H1 (cell line): ENCODE results near the gene CLGN. TPM values are rescaled to one million over a fixed set of nuclear protein-coding genes. Genes with fewer than 3 reads are reported as not detected.
A peak's percentile ranks its signal among the peaks of the same experiment; 100 is the strongest.

ENCODE experiments used
- CTCF ChIA-PET: fragments of 300-600 bp; sonication (Branson Sonifier 250); formaldehyde crosslinking; loops from one replicate; lab custom pipeline; 2021; ENCODE audit not compliant: partially characterized antibody; lab: Charles Lee
- POLR2A ChIA-PET: fragments of 300-600 bp; sonication (Branson Sonifier 250); formaldehyde crosslinking; loops from one replicate; lab custom pipeline; 2021; ENCODE audit warnings: inconsistent platforms; ENCODE audit not compliant: partially characterized antibody; lab: Charles Lee
- DNase-seq, 2 experiments: peaks; one replicate each; pipeline versions ENCODE4 v3.0.0 to v3.0.0-alpha.2; 2010 to 2022; ENCODE audit warnings: low spot score in 2 of 2, low read depth in 1 of 2, mixed read lengths in 1 of 2
- FAIRE-seq: peaks from 2 replicates; lab custom pipeline; 2011; peaks lifted over from hg19 to GRCh38; lab: Jason Lieb, UNC
- H2AFZ ChIP-seq: 2 replicates; pipeline ENCODE4 v1.8.1; 2012; ENCODE audit warnings: low read length, inconsistent platforms
- H2AK5ac ChIP-seq: 2 replicates; pipeline ENCODE4 v1.6.1; 2013; ENCODE audit warnings: low read depth, low read length
- H2BK120ac ChIP-seq: replicated peaks from 2 replicates; pipeline ENCODE3; 2013; ENCODE audit warnings: low read depth, low read length, inconsistent platforms
- H2BK12ac ChIP-seq: 2 replicates; pipeline ENCODE4 v1.6.1; 2013; ENCODE audit warnings: low read depth, low read length
- H2BK15ac ChIP-seq: 2 replicates; pipeline ENCODE4 v1.6.1; 2013; ENCODE audit warnings: low read length
- H2BK20ac ChIP-seq: 2 replicates; pipeline ENCODE4 v1.6.1; 2013; ENCODE audit warnings: low read length
- H2BK5ac ChIP-seq: 2 replicates; pipeline ENCODE4 v1.6.1; 2013; ENCODE audit warnings: low read depth, low read length
- H3K14ac ChIP-seq: 2 replicates; pipeline ENCODE4 v1.6.1; 2013; ENCODE audit warnings: inconsistent platforms; ENCODE audit not compliant: insufficient read length
- H3K18ac ChIP-seq: 2 replicates; pipeline ENCODE4 v1.6.1; 2013; ENCODE audit warnings: low read length; ENCODE audit errors: extremely low read depth
- H3K23ac ChIP-seq: 2 replicates; pipeline ENCODE4 v1.6.1; 2013; ENCODE audit warnings: inconsistent platforms; ENCODE audit not compliant: insufficient read length
- H3K23me2 ChIP-seq: 2 replicates; pipeline ENCODE4 v1.6.1; 2013; ENCODE audit warnings: low read depth, low read length
- H3K27ac ChIP-seq: 2 replicates; pipeline ENCODE4 v1.6.1; 2011; ENCODE audit warnings: low read depth, low read length, inconsistent platforms
- H3K27me3 ChIP-seq, 4 experiments: replicated peaks in 1 of 4; 1 replicate in 1 of 4; 2 replicates in 3 of 4; pipeline versions ENCODE4 v1.6.1 to v1.8.1; 2011 to 2013; ENCODE audit warnings: low read length in 3 of 4, mild to moderate bottlenecking in 3 of 4, inconsistent platforms in 2 of 4, mixed read lengths in 2 of 4, moderate library complexity in 1 of 4; ENCODE audit not compliant: control insufficient read depth in 3 of 4, insufficient read depth in 3 of 4; ENCODE audit errors: extremely low read depth in 1 of 4
- H3K36me3 ChIP-seq, 4 experiments: 2 replicates each; pipeline versions ENCODE4 v1.6.1 to v1.8.1; 2011 to 2013; ENCODE audit warnings: mild to moderate bottlenecking in 4 of 4, low read length in 3 of 4, moderate library complexity in 2 of 4, control low read depth in 1 of 4, inconsistent platforms in 1 of 4; ENCODE audit not compliant: insufficient read depth in 4 of 4, control insufficient read depth in 2 of 4
- H3K4ac ChIP-seq: replicated peaks from 2 replicates; pipeline ENCODE3; 2013; ENCODE audit warnings: low read length, low read depth, mixed read lengths, inconsistent platforms; ENCODE audit not compliant: insufficient read length
- H3K4me1 ChIP-seq, 4 experiments: replicated peaks in 1 of 4; 1 replicate in 1 of 4; 2 replicates in 3 of 4; pipeline versions ENCODE4 v1.6.1 to v1.8.1; 2011 to 2013; ENCODE audit warnings: low read length in 3 of 4, inconsistent platforms in 2 of 4, mixed read lengths in 1 of 4; ENCODE audit not compliant: insufficient read depth in 4 of 4, control insufficient read depth in 3 of 4
- H3K4me2 ChIP-seq, 2 experiments: 2 replicates each; pipeline versions ENCODE4 v1.6.1 to v1.8.1; 2011 to 2013; ENCODE audit warnings: low read depth in 2 of 2, low read length in 2 of 2, control low read depth in 1 of 2, inconsistent platforms in 1 of 2, mild to moderate bottlenecking in 1 of 2; ENCODE audit not compliant: insufficient read depth in 1 of 2
- H3K4me3 ChIP-seq, 4 experiments: fragments of 200-600, 300-600 bp in 1 of 4; sonication (generic), shearing (Covaris generic), sonication (Bioruptor Twin) in 1 of 4; 2 replicates each; pipeline versions ENCODE4 v1.5.1 to v1.8.1; 2011 to 2016; ENCODE audit warnings: low read length in 4 of 4, low read depth in 3 of 4, control low read depth in 2 of 4, inconsistent platforms in 2 of 4, mild to moderate bottlenecking in 2 of 4, mixed read lengths in 1 of 4, moderate library complexity in 1 of 4; ENCODE audit not compliant: insufficient read depth in 2 of 4; ENCODE audit errors: extremely low read depth in 1 of 4
- H3K56ac ChIP-seq: replicated peaks from 2 replicates; pipeline ENCODE3; 2013; ENCODE audit warnings: low read depth, mild to moderate bottlenecking, mixed read lengths, low read length, inconsistent platforms; ENCODE audit not compliant: insufficient read length
- H3K79me1 ChIP-seq: 2 replicates; pipeline ENCODE4 v1.6.1; 2013; ENCODE audit warnings: low read depth, low read length, control low read depth
- H3K79me2 ChIP-seq, 2 experiments: 2 replicates each; pipeline versions ENCODE4 v1.6.1 to v1.8.1; 2012 to 2013; ENCODE audit warnings: low read length in 2 of 2, mild to moderate bottlenecking in 2 of 2, inconsistent platforms in 1 of 2; ENCODE audit not compliant: insufficient read depth in 2 of 2, control insufficient read depth in 1 of 2
- H3K9ac ChIP-seq, 4 experiments: replicated peaks in 1 of 4; 1 replicate in 1 of 4; 2 replicates in 3 of 4; pipeline versions ENCODE4 v1.6.1 to v1.8.1; 2011 to 2013; ENCODE audit warnings: low read depth in 3 of 4, low read length in 3 of 4, control low read depth in 2 of 4, mild to moderate bottlenecking in 2 of 4, moderate library complexity in 2 of 4, inconsistent platforms in 1 of 4; ENCODE audit errors: extremely low read depth in 1 of 4
- H3K9me3 ChIP-seq, 2 experiments: 2 replicates each; pipeline versions ENCODE4 v1.6.1 to v1.8.1; 2012 to 2013; ENCODE audit warnings: mild to moderate bottlenecking in 2 of 2, moderate library complexity in 2 of 2, control low read depth in 1 of 2, inconsistent platforms in 1 of 2, low read depth in 1 of 2, low read length in 1 of 2, mixed read lengths in 1 of 2; ENCODE audit not compliant: insufficient read depth in 2 of 2
- H4K20me1 ChIP-seq, 2 experiments: replicated peaks in 1 of 2; 2 replicates each; pipeline versions ENCODE3 to v1.8.1; 2011 to 2013; ENCODE audit warnings: inconsistent platforms in 2 of 2, low read length in 2 of 2, mild to moderate bottlenecking in 1 of 2; ENCODE audit not compliant: insufficient read depth in 2 of 2, control insufficient read depth in 1 of 2
- H4K5ac ChIP-seq: 2 replicates; pipeline ENCODE4 v1.6.1; 2013; ENCODE audit warnings: low read length, low read depth, mixed read lengths, inconsistent platforms; ENCODE audit not compliant: insufficient read length
- H4K8ac ChIP-seq: 2 replicates; pipeline ENCODE4 v1.8.0; 2013; ENCODE audit warnings: mild to moderate bottlenecking, moderate library complexity, low read length, inconsistent platforms; ENCODE audit not compliant: insufficient read depth; ENCODE audit errors: extremely low read depth
- H4K91ac ChIP-seq: replicated peaks from 2 replicates; pipeline ENCODE3; 2013; ENCODE audit warnings: low read length, mixed read lengths, inconsistent platforms; ENCODE audit not compliant: insufficient read length
- EGR1 ChIP-seq: IDR thresholded peaks from 2 replicates; pipeline ENCODE4 v1.6.1; 2011; ENCODE audit warnings: low read depth, low read length, borderline replicate concordance
- WGBS, 2 experiments: shearing (Covaris generic) in 1 of 2; methylation state at CpG; one replicate each; pipeline versions ENCODE4 v1.1.6 to v1.1.7; 2013 to 2015; ENCODE audit warnings: low lambda C conversion rate in 2 of 2, mixed read lengths in 2 of 2, inconsistent platforms in 1 of 2, low coverage in 1 of 2, missing lambda C conversion rate in 1 of 2; ENCODE audit not compliant: insufficient replicate concordance in 2 of 2, insufficient coverage in 1 of 2, insufficient read length in 1 of 2; ENCODE audit errors: extremely low coverage in 1 of 2, missing lambda C conversion rate in 1 of 2; 5-methylcytosine and 5-hydroxymethylcytosine counted together
- polyA plus RNA-seq, 7 experiments: library from polyadenylated mRNA; depleted of rRNA in 3 of 7; stranded (reverse) in 5 of 7; unstranded in 2 of 7; fragments of >200 nt in 5 of 7; fragments of 200-250 nt in 2 of 7; gene quantifications; 1 replicate in 5 of 7; 2 replicates in 1 of 7; 4 replicates in 1 of 7; pipeline versions ENCODE4 v1.2.1 to v1.2.3, GENCODE V29; 2011 to 2013; ENCODE audit warnings: missing spikeins in 2 of 7, mixed read lengths in 2 of 7
- total RNA-seq: library from RNA; stranded (reverse); fragmentation: NEBNext Ultra II Directional; extraction: Animal tissue kit (Norgen Biotek cat#: 25700); gene quantifications from 2 replicates; pipeline ENCODE4 v1.2.1, GENCODE V29; 2021
- TF ChIP-seq, protein P1 (sequence below), 3 experiments: IDR thresholded peaks; 1 replicate in 2 of 3; 2 replicates in 1 of 3; pipeline versions ENCODE4 v1.5.1 to v1.6.1; 2011; ENCODE audit warnings: low read length in 3 of 3, mild to moderate bottlenecking in 3 of 3, inconsistent platforms in 2 of 3, low read depth in 1 of 3, moderate library complexity in 1 of 3; ENCODE audit not compliant: insufficient read depth in 1 of 3; ENCODE audit errors: control extremely low read depth in 1 of 3

The CLGN gene
- total and polyA plus RNA-seq, 2 of the 8 experiments (the other 6 are each of a cell fraction or from before 2014, with no cell fraction given), result 1.7 to 3.1 TPM

DNA sequence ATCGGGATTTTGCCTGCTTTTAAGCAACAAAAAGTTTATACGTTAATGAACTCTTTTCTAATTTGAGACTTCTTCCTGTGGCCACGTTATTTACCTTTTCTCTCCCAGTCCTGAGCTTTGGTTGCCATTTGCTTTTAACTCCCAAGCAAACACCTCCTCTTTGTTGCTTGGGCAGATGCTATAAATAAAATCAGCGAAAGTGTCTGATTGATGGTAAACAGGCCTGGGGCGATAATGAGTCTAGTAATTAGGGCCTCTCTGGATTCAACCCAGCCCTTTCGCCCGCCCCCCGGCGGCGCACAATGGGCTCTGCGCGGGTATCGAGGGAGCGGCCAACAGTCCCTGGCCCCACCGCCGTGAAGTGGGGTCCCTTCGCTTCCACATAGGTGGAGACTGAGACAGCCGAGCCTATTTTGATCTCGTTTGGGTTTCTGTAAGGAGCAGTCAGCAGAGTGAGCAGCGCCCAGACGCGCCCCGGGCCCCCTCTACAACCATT, 790 bp downstream of the CLGN start:
- H2BK20ac ChIP-seq, result no peak overlapping the region
- peak overlapping the region; percentile 50 to 75 (median 71) for H3K4me3 ChIP-seq
- peak overlapping the region; percentile 93 for H2AFZ ChIP-seq
- H3K27ac ChIP-seq, result no peak overlapping the region
- no peak overlapping the region for H2AK5ac ChIP-seq
- TF ChIP-seq, protein P1, sequence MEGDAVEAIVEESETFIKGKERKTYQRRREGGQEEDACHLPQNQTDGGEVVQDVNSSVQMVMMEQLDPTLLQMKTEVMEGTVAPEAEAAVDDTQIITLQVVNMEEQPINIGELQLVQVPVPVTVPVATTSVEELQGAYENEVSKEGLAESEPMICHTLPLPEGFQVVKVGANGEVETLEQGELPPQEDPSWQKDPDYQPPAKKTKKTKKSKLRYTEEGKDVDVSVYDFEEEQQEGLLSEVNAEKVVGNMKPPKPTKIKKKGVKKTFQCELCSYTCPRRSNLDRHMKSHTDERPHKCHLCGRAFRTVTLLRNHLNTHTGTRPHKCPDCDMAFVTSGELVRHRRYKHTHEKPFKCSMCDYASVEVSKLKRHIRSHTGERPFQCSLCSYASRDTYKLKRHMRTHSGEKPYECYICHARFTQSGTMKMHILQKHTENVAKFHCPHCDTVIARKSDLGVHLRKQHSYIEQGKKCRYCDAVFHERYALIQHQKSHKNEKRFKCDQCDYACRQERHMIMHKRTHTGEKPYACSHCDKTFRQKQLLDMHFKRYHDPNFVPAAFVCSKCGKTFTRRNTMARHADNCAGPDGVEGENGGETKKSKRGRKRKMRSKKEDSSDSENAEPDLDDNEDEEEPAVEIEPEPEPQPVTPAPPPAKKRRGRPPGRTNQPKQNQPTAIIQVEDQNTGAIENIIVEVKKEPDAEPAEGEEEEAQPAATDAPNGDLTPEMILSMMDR (IDR thresholded peaks at IDR 0.05; ENCODE audit: control extremely low read depth in 1 of 3, insufficient read depth in 1 of 3, low read depth in 1 of 3, low read length in 3 of 3), result peak in 1 of 3 experiments; percentile 10; a peak in 2 of 4 replicates
- no peak for TF ChIP-seq EGR1
- ChIA-PET CTCF (interaction anchor here (1.0 to 2.7 kb wide), 11 partner anchors 35 to 284 kb away, joined by 3 to 12 read pairs (median 4); no protein-coding TSS in a partner anchor), POLR2A (interaction anchor here (0.9 to 1.6 kb wide), 5 partner anchors 13 to 97 kb away, joined by 3 to 6 read pairs (median 4); partner anchors contain the start of genes ELMOD2, MGAT4D and SCOC)
- DNase-seq (no peak), FAIRE-seq (no peak)
- H3K9ac ChIP-seq, result peak overlapping the region in 3 of 4 experiments; percentile 36 to 55 (median 51); a peak in 5 of 7 replicates
- peak overlapping the region; percentile 64 to 91 for H3K4me2 ChIP-seq
- H2BK15ac ChIP-seq, result no peak overlapping the region
- WGBS, 2 experiments, result 10% methylated on average over 22 of the region's 23 CpGs; no CpG with 5 or more reads in 1 of the 2 experiments
- peaks cover 0 to 2% (median 0%) of the 10 kb centered on the region in 4 experiments; a peak in 3 of 7 replicates for H3K27me3 ChIP-seq
- no peaks in the 10 kb centered on the region for H4K20me1 ChIP-seq
- no peak overlapping the region for H4K91ac ChIP-seq
- H3K4ac ChIP-seq, result no peak overlapping the region
- no peak overlapping the region for H3K56ac ChIP-seq
- no peak overlapping the region for H2BK5ac ChIP-seq
- no peak overlapping the region for H3K18ac ChIP-seq
- no peaks in the 10 kb centered on the region for H3K79me1 ChIP-seq
- no peaks in the 10 kb centered on the region for H3K9me3 ChIP-seq
- H4K8ac ChIP-seq, result 0 out of 2 replicates have a peak overlapping the region, but pooled peaks have one; percentile 87
- peaks cover 7% of the 10 kb centered on the region; the same call in 1 of the 2 replicates for H3K23me2 ChIP-seq
- H2BK120ac ChIP-seq, result no peak overlapping the region
- H4K5ac ChIP-seq, result no peak overlapping the region
- no peaks in the 10 kb centered on the region for H3K79me2 ChIP-seq
- no peak overlapping the region for H2BK12ac ChIP-seq
- H3K14ac ChIP-seq, result no peak overlapping the region
- H3K36me3 ChIP-seq, result no peaks in the 10 kb centered on the region
- no peak overlapping the region for H3K23ac ChIP-seq
- H3K4me1 ChIP-seq, result no peaks in the 10 kb centered on the region; a peak in 2 of 7 replicates
